ENCODE results near the gene AOPEP. TPM values are rescaled to one million over a fixed set of nuclear protein-coding genes. Genes with fewer than 3 reads are reported as not detected.
A peak's percentile ranks its signal among the peaks of the same experiment; 100 is the strongest.

AOPEP gene
- total RNA-seq, 1 experiment from 2014 or later = 15.0 TPM

DNA sequence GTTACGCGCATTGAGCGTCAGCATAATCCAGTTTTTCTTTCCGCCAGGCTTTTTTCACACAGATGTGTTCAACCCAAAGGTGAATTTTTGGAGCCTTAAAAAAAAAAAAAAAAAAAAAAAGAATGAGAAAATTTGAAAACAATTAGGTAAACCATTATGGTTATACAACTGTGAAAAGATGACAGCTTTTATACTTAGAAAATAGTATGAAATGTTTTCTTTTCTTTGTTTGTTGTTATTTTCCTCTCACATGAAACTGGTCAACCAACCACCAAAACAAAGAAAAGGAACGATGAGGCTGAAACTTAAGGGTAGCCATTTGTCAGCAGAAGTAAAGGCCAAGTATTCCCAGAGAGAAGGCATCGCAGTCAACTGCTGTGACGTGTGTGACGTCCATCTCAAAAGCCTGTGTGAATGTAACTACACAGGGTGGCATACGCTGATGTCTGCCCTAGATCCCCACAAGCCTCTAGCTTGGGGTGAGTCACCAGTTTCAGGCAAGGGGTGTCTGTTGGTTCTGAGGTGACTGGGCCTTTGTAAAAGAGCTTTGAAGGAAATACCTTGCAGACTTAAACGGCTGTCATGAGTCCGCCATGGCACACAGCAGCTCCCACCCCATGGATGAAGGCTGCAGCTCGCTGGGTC is 182.9 kb downstream of the AOPEP start:
- no peak overlapping the region for H3T11ph ChIP-seq (ENCODE audit: low read length)
- H3K23ac ChIP-seq (ENCODE audit: insufficient read length, low read depth, low read length) = no peak overlapping the region
- no peak overlapping the region for H3K4ac ChIP-seq (ENCODE audit: low read depth, low read length)
- H3K9me3 Mint-ChIP-seq = no peaks in the 10 kb centered on the region; a peak in 1 of 5 replicates
- H2AK5ac ChIP-seq (ENCODE audit: insufficient read length, low read length) = no peak overlapping the region
- no peak overlapping the region for H2AFZ ChIP-seq (ENCODE audit: low read length)
- no peak overlapping the region for H2BK20ac ChIP-seq (ENCODE audit: low read depth, low read length, poor library complexity, severe bottlenecking)
- H3K9ac ChIP-seq (ENCODE audit: extremely low read depth, insufficient read length, low read length) = no peak overlapping the region
- no peaks in the 10 kb centered on the region for H3K27me3 ChIP-seq (ENCODE audit: insufficient read depth, low read length)
- H3K56ac ChIP-seq (ENCODE audit: insufficient read length, low read depth, low read length) = no peak overlapping the region
- no peak overlapping the region for H2BK120ac ChIP-seq (ENCODE audit: low read depth, low read length, poor library complexity, severe bottlenecking)
- no peak overlapping the region for H2BK12ac ChIP-seq (ENCODE audit: insufficient read length, low read depth, low read length)
- H3K4me3 Mint-ChIP-seq = no peak overlapping the region
- H3K14ac ChIP-seq (ENCODE audit: insufficient read depth, low read length) = no peak overlapping the region
- H3K18ac ChIP-seq (ENCODE audit: insufficient read length, low read depth, low read length) = no peak overlapping the region
- H3K79me1 ChIP-seq (ENCODE audit: insufficient read depth, low read depth, low read length, poor library complexity, severe bottlenecking) = no peaks in the 10 kb centered on the region
- no peaks in the 10 kb centered on the region for H3K79me2 ChIP-seq (ENCODE audit: insufficient read depth, low read length)
- H3K27ac ChIP-seq (ENCODE audit: insufficient read length, low read depth, low read length) = no peak overlapping the region
- no peaks in the 10 kb centered on the region for H3K27me3 Mint-ChIP-seq (ENCODE audit: low read depth)
- H4K20me1 ChIP-seq (ENCODE audit: control insufficient read depth, insufficient read depth, insufficient read length) = no peaks in the 10 kb centered on the region
- DNase-seq = no peak
- H2BK15ac ChIP-seq (ENCODE audit: low read depth, low read length) = no peak overlapping the region
- H4K91ac ChIP-seq (ENCODE audit: insufficient read length, low read depth, low read length) = no peak overlapping the region
- no peaks in the 10 kb centered on the region for H3K9me3 ChIP-seq (ENCODE audit: control insufficient read depth, low read depth, low read length)
- no peaks in the 10 kb centered on the region for H3K36me3 Mint-ChIP-seq (ENCODE audit: insufficient read depth in 1 of 3, low read depth in 3 of 3)
- H3K4me1 Mint-ChIP-seq = peaks cover 55 to 63% of the 10 kb centered on the region in 2 experiments
- H4K5ac ChIP-seq (ENCODE audit: insufficient read length, low read depth, low read length) = no peak overlapping the region
- WGBS (ENCODE audit: extremely low coverage, insufficient read length, low lambda C conversion rate) = no CpG with 5 or more reads among the region's 12 CpGs
- no peak overlapping the region for H4K8ac ChIP-seq (replicated peaks; ENCODE audit: insufficient read length, low read depth, low read length)
- TF ChIP-seq, protein P1, sequence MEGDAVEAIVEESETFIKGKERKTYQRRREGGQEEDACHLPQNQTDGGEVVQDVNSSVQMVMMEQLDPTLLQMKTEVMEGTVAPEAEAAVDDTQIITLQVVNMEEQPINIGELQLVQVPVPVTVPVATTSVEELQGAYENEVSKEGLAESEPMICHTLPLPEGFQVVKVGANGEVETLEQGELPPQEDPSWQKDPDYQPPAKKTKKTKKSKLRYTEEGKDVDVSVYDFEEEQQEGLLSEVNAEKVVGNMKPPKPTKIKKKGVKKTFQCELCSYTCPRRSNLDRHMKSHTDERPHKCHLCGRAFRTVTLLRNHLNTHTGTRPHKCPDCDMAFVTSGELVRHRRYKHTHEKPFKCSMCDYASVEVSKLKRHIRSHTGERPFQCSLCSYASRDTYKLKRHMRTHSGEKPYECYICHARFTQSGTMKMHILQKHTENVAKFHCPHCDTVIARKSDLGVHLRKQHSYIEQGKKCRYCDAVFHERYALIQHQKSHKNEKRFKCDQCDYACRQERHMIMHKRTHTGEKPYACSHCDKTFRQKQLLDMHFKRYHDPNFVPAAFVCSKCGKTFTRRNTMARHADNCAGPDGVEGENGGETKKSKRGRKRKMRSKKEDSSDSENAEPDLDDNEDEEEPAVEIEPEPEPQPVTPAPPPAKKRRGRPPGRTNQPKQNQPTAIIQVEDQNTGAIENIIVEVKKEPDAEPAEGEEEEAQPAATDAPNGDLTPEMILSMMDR (conservative IDR thresholded peaks at IDR 0.05) = no peak
- no peak overlapping the region for H2BK5ac ChIP-seq (ENCODE audit: insufficient read length, low read length)
- peak overlapping the region in 2 of 3 experiments; percentile 32 to 41; a peak in 2 of 7 replicates for H3K27ac Mint-ChIP-seq
- H3K4me1 ChIP-seq (ENCODE audit: insufficient read depth, low read length) = peaks cover 8% of the 10 kb centered on the region
- H3K4me2 ChIP-seq (ENCODE audit: insufficient read depth, insufficient read length, low read length) = no peak overlapping the region
- no peaks in the 10 kb centered on the region for H3K23me2 ChIP-seq (ENCODE audit: insufficient read length, low read depth, low read length, poor library complexity, severe bottlenecking)
